Smooth muscle cell (in vitro differentiated cells): Measurements from ENCODE around the gene PKD1. TPM values are rescaled to one million over a fixed set of nuclear protein-coding genes. Genes with fewer than 3 reads are reported as not detected.

ENCODE experiments used
- DNase-seq: peaks from one replicate; lab custom pipeline; 2025; ENCODE audit not compliant: unreplicated experiment; lab: John Stamatoyannopoulos, UW
- H2AFZ ChIP-seq: fragments of 200-600 bp; sonication (generic); 2 replicates; pipeline ENCODE4 v1.6.0; 2016; ENCODE audit warnings: antibody characterized with exemption, low read depth, mild to moderate bottlenecking
- H3F3A ChIP-seq: fragments of 200-600 bp; sonication (generic); 2 replicates; pipeline ENCODE4 v1.6.0; 2017; ENCODE audit warnings: antibody characterized with exemption, low read depth
- H3K27ac ChIP-seq: fragments of 200-600 bp; sonication (generic); 2 replicates; pipeline ENCODE4 v1.5.1; 2016; ENCODE audit warnings: low read depth, mild to moderate bottlenecking
- H3K27me3 ChIP-seq: fragments of 200-600 bp; sonication (generic); 2 replicates; pipeline ENCODE4 v1.6.1; 2016; ENCODE audit warnings: low read depth, mild to moderate bottlenecking
- H3K36me3 ChIP-seq: fragments of 200-600 bp; sonication (generic); 2 replicates; pipeline ENCODE4 v1.5.1; 2016; ENCODE audit warnings: low read depth
- H3K4me1 ChIP-seq: fragments of 200-600 bp; sonication (generic); 2 replicates; pipeline ENCODE4 v1.5.1; 2016; ENCODE audit warnings: low read depth
- H3K4me2 ChIP-seq: fragments of 200-600 bp; sonication (generic); 2 replicates; pipeline ENCODE4 v1.6.0; 2016; ENCODE audit warnings: mild to moderate bottlenecking
- H3K4me3 ChIP-seq: fragments of 200-600 bp; sonication (generic); 2 replicates; pipeline ENCODE4 v1.5.1; 2016; ENCODE audit warnings: mild to moderate bottlenecking
- H3K79me2 ChIP-seq: fragments of 200-600 bp; sonication (generic); 2 replicates; pipeline ENCODE4 v1.6.0; 2016; ENCODE audit warnings: low read depth, mild to moderate bottlenecking
- H3K9ac ChIP-seq: fragments of 200-600 bp; sonication (generic); 2 replicates; pipeline ENCODE4 v1.6.0; 2016; ENCODE audit warnings: low read depth
- H3K9me3 ChIP-seq: fragments of 200-600 bp; sonication (generic); replicated peaks from 2 replicates; pipeline ENCODE4 v1.5.1; 2016; ENCODE audit warnings: low read depth
- H4K20me1 ChIP-seq: fragments of 200-600 bp; sonication (generic); 2 replicates; pipeline ENCODE4 v1.6.0; 2016; ENCODE audit warnings: low read depth
- CTCF ChIP-seq: fragments of 200-600 bp; sonication (generic); IDR thresholded peaks from 2 replicates; pipeline ENCODE4 v1.5.1; 2017; ENCODE audit warnings: borderline replicate concordance, mild to moderate bottlenecking, antibody characterized with exemption; ENCODE audit not compliant: insufficient read depth, poor library complexity, severe bottlenecking
- WGBS: methylation state at CpG from one replicate; pipeline ENCODE4 v1.1.7; 2016; ENCODE audit warnings: low lambda C conversion rate; 5-methylcytosine and 5-hydroxymethylcytosine counted together
- polyA plus RNA-seq: library from polyadenylated mRNA; unstranded; fragments of >200 nt; fragmentation: Nextera tagmentation; extraction: Ambion mirVana; gene quantifications from 2 replicates; pipeline ENCODE4 v1.2.1, GENCODE V29; 2016
- total RNA-seq: library from RNA; depleted of rRNA; stranded (reverse); fragments of >200 nt; gene quantifications from 2 replicates; pipeline ENCODE4 v1.2.3, GENCODE V29; 2014

Gene PKD1
- total and polyA plus RNA-seq, 2 experiments from 2014 or later: 47.9 to 70.1 TPM

GRCh38 chr16:2179576-2179975 lies 43.9 kb upstream of the PKD1 start:
- no peak overlapping the region for H3K9ac ChIP-seq
- H3K36me3 ChIP-seq: no peaks in the 10 kb centered on the region
- no peak overlapping the region for H3K27ac ChIP-seq
- TF ChIP-seq CTCF: no peak
- H3K4me1 ChIP-seq: no peaks in the 10 kb centered on the region
- no peaks in the 10 kb centered on the region for H3F3A ChIP-seq
- H3K4me2 ChIP-seq: no peak overlapping the region
- over 99% methylated on average over 25 of the region's 31 CpGs for WGBS
- no peak overlapping the region for H2AFZ ChIP-seq
- no peaks in the 10 kb centered on the region for H4K20me1 ChIP-seq
- H3K79me2 ChIP-seq: no peaks in the 10 kb centered on the region
- H3K9me3 ChIP-seq: no peaks in the 10 kb centered on the region
- no peak for DNase-seq
- H3K27me3 ChIP-seq: no peaks in the 10 kb centered on the region
- H3K4me3 ChIP-seq: no peak overlapping the region

- H3K36me3 ChIP-seq: no peaks in the 10 kb centered on the region
- H3K27me3 ChIP-seq: no peaks in the 10 kb centered on the region
- no peak for TF ChIP-seq CTCF
- H3K4me1 ChIP-seq: no peaks in the 10 kb centered on the region
- H3K27ac ChIP-seq: no peak overlapping the region
- no peaks in the 10 kb centered on the region for H3K79me2 ChIP-seq
- H3K4me3 ChIP-seq: no peak overlapping the region
- no peak overlapping the region for H2AFZ ChIP-seq
- H3K9me3 ChIP-seq: no peaks in the 10 kb centered on the region
- H3K4me2 ChIP-seq: no peak overlapping the region
- 73% methylated on average over 8 of the region's 50 CpGs for WGBS
- H3K9ac ChIP-seq: no peak overlapping the region
- no peaks in the 10 kb centered on the region for H4K20me1 ChIP-seq
- no peaks in the 10 kb centered on the region for H3F3A ChIP-seq
- DNase-seq: no peak
Measured at GRCh38 chr16:2179107-2179501, 43.4 kb upstream of the PKD1 start.

GRCh38 chr16:2178321-2179106 lies 42.8 kb upstream of the PKD1 start:
- no peak for TF ChIP-seq CTCF
- 95% methylated on average over 24 of the region's 106 CpGs for WGBS
- H3K79me2 ChIP-seq: no peaks in the 10 kb centered on the region
- H3K4me1 ChIP-seq: no peaks in the 10 kb centered on the region
- H3K9ac ChIP-seq: no peak overlapping the region
- H3F3A ChIP-seq: no peaks in the 10 kb centered on the region
- DNase-seq: no peak
- no peak overlapping the region for H2AFZ ChIP-seq
- H3K27me3 ChIP-seq: no peaks in the 10 kb centered on the region
- H3K4me3 ChIP-seq: no peak overlapping the region
- H3K36me3 ChIP-seq: no peaks in the 10 kb centered on the region
- H3K4me2 ChIP-seq: no peak overlapping the region
- no peaks in the 10 kb centered on the region for H4K20me1 ChIP-seq
- no peak overlapping the region for H3K27ac ChIP-seq
- H3K9me3 ChIP-seq: no peaks in the 10 kb centered on the region

GRCh38 chr16:2177561-2177960 lies 41.9 kb upstream of the PKD1 start:
- no peaks in the 10 kb centered on the region for H3K27me3 ChIP-seq
- no peaks in the 10 kb centered on the region for H3F3A ChIP-seq
- no peak for TF ChIP-seq CTCF
- H3K9ac ChIP-seq: no peak overlapping the region
- no peak overlapping the region for H2AFZ ChIP-seq
- H3K27ac ChIP-seq: no peak overlapping the region
- no peaks in the 10 kb centered on the region for H4K20me1 ChIP-seq
- no peaks in the 10 kb centered on the region for H3K9me3 ChIP-seq
- DNase-seq: no peak
- H3K4me3 ChIP-seq: no peak overlapping the region
- H3K4me2 ChIP-seq: no peak overlapping the region
- no peaks in the 10 kb centered on the region for H3K79me2 ChIP-seq
- no peaks in the 10 kb centered on the region for H3K36me3 ChIP-seq
- 96% methylated on average over 17 of the region's 20 CpGs for whole genome bisulfite sequencing
- H3K4me1 ChIP-seq: no peaks in the 10 kb centered on the region
